Measurements from ENCODE around the gene PACRG.

DNA sequence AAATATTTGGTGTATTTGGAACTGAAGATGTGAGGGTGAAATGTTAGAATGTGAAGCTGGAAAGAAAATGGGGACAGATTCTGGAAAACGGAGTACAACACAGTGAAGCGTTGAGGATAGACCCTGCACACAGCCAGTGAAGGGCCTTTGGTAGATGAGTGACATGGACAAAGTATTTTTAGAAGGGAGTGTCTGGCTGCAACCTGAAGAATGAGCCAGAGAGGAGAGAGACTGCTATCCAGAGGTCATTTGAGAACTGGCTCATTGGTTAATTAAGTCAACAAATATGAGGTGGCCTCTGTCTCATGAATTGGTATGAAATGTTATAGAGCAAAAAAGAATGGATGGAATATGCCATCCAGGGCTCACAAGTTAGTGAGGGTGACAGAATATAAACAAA lies 310.5 kb downstream of the PACRG start:
- TF ChIP-seq CTCF (conservative IDR thresholded peaks at IDR 0.05; ENCODE audit: low read depth in 2 of 2) (no peak), NANOG (IDR thresholded peaks at IDR 0.05; ENCODE audit: borderline replicate concordance) (no peak), EZH2 (IDR thresholded peaks at IDR 0.05; ENCODE audit: low read depth, unreplicated experiment) (no peak), POLR2AphosphoS5 (IDR thresholded peaks at IDR 0.05; ENCODE audit: low read depth) (no peak), JUNB (IDR thresholded peaks at IDR 0.05; ENCODE audit: unreplicated experiment) (no peak), EZH2phosphoT487 (IDR thresholded peaks at IDR 0.05; ENCODE audit: unreplicated experiment) (no peak), ZNF331 (CRISPR knock-in tag; IDR thresholded peaks at IDR 0.05; ENCODE audit: low read depth) (no peak), CREB1 (CRISPR knock-in tag; IDR thresholded peaks at IDR 0.05; ENCODE audit: low read depth) (no peak), ETS1 (IDR thresholded peaks at IDR 0.05) (no peak)
- TF ChIP-seq, protein P1, sequence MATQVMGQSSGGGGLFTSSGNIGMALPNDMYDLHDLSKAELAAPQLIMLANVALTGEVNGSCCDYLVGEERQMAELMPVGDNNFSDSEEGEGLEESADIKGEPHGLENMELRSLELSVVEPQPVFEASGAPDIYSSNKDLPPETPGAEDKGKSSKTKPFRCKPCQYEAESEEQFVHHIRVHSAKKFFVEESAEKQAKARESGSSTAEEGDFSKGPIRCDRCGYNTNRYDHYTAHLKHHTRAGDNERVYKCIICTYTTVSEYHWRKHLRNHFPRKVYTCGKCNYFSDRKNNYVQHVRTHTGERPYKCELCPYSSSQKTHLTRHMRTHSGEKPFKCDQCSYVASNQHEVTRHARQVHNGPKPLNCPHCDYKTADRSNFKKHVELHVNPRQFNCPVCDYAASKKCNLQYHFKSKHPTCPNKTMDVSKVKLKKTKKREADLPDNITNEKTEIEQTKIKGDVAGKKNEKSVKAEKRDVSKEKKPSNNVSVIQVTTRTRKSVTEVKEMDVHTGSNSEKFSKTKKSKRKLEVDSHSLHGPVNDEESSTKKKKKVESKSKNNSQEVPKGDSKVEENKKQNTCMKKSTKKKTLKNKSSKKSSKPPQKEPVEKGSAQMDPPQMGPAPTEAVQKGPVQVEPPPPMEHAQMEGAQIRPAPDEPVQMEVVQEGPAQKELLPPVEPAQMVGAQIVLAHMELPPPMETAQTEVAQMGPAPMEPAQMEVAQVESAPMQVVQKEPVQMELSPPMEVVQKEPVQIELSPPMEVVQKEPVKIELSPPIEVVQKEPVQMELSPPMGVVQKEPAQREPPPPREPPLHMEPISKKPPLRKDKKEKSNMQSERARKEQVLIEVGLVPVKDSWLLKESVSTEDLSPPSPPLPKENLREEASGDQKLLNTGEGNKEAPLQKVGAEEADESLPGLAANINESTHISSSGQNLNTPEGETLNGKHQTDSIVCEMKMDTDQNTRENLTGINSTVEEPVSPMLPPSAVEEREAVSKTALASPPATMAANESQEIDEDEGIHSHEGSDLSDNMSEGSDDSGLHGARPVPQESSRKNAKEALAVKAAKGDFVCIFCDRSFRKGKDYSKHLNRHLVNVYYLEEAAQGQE (IDR thresholded peaks at IDR 0.05; ENCODE audit: unreplicated experiment): no peak
